Spleen (tissue), 7 donors: Measurements from ENCODE around the gene ARL6IP4.

Source experiments
- CTCF ChIP-seq, 11 experiments: fragments of 200-600 bp in 7 of 11; fragments of 450-650 bp in 4 of 11; sonication (generic) in 4 of 11; IDR thresholded peaks in 8 of 11; conservative IDR thresholded peaks in 3 of 11; 1 replicate in 7 of 11; 2 replicates in 4 of 11; pipeline versions ENCODE4 v1.4.0 to v1.8.0; 2016 to 2021; ENCODE audit warnings: antibody characterized with exemption in 11 of 11, inconsistent platforms in 4 of 11, mild to moderate bottlenecking in 1 of 11
- POLR2A ChIP-seq, 3 donors: fragments of 450-650 bp; IDR thresholded peaks; one replicate each; pipeline ENCODE4 v1.5.1; 2017; ENCODE audit warnings: antibody characterized with exemption in 3 of 3, mild to moderate bottlenecking in 1 of 3
- donor health status: DM: no; HTN: no; CAD: no; lungs with moderate emphysema.
- donor health status: DM: no; HTN: no; CAD: no.
- donor health status: DM: no; HTN: no; CAD: no.

DNA sequence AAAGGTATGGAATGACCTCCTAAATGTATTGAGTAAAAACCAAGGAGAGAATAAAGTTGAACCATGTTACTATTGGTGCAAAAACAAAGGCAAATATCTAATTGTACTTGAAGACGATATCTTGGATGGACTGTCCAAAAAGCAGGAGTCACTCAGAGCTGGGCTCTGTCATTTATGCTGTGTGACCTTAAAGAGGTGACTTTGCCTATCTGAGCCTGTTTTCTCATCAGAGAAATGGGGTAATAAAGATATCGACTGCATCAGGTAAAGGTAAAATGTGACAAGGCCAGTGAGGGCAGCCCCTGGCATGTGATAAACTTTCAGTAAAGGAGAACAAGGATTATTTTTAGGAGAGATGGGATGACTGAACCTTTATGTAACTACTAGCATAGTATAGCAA, 12.4 kb upstream of the ARL6IP4 start:
- TF ChIP-seq CTCF (IDR thresholded peaks at IDR 0.05 in 8 of 11, conservative IDR thresholded peaks at IDR 0.05 in 3 of 11): no peak
- no peak for TF ChIP-seq POLR2A (IDR thresholded peaks at IDR 0.05)
